Measurements from ENCODE around the gene CCDC175. TPM values are rescaled to one million over a fixed set of nuclear protein-coding genes. Genes with fewer than 3 reads are reported as not detected.

The CCDC175 gene
- not detected in 2 replicates for total RNA-seq

GRCh38 chr14:59576332-59577294 lies at the start of gene CCDC175:
Gene CCDC175 (minus strand): TSS chr14:59576812. CDS start chr14:59576775, 37 bp downstream.

GRCh38 chr14:59483819-59484638 lies 92.6 kb downstream of the CCDC175 start, which contains the start of the genes JKAMP and L3HYPDH:
Gene JKAMP (plus strand): TSS chr14:59484517. CDS start chr14:59484590, 73 bp downstream.
Gene L3HYPDH (minus strand): TSS chr14:59484408. CDS start chr14:59484316, 92 bp downstream.

GRCh38 chr14:59465316-59466135 lies 111.1 kb downstream of the CCDC175 start, which contains the start of gene GPR135:
Gene GPR135 (minus strand): TSS chr14:59465380. CDS start chr14:59465226, 154 bp downstream.

Other genes starting within 250 kb of the CCDC175 start
- 1.1 and 1.4 TPM in 2 replicates for gene GPR135, start 111.4 kb downstream of the CCDC175 start, total RNA-seq
- gene L3HYPDH, start 92.4 kb downstream of the CCDC175 start, total RNA-seq: 74.0 and 81.0 TPM in 2 replicates
- 76.4 and 85.9 TPM in 2 replicates for gene JKAMP, start 92.3 kb downstream of the CCDC175 start, total RNA-seq